ENCODE measurements around the gene NAPG.
A peak's percentile ranks its signal among the peaks of the same experiment; 100 is the strongest.
"Not testable (repeated sequence)": the region's sequence is repeated elsewhere in the genome, so short reads cannot be mapped to it uniquely, and the experiment has no call there.

The NAPG gene

GRCh38 chr18:10552226-10552625, 26.4 kb downstream of the NAPG start:
- no peak for DNase-seq

- not testable (repeated sequence) for DNase-seq
These were observed 30.4 kb downstream of the NAPG start for GRCh38 chr18:10556251-10556650.

GRCh38 chr18:10557085-10557677, 31.4 kb downstream of the NAPG start:
- DNase-seq, result no peak

GRCh38 chr18:10558243-10558966, 32.6 kb downstream of the NAPG start:
- DNase-seq, result no peak

DNA sequence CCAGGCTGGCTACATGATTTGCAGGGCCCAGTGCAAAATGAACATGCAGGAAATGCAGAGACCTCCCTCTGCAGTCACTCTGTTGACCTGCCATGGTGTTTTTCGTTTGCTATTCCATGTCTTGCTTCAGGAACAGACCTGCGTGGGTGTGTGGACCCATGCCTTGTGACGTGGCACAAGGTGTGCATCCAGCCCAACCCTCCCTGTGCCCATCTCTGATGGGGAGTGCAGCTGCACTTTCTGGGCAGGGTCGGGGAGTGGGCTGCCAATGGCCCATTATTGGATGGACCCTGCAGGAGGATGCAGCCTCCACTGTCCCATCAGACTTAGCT, 33.1 kb downstream of the NAPG start:
- no peak for DNase-seq

DNA sequence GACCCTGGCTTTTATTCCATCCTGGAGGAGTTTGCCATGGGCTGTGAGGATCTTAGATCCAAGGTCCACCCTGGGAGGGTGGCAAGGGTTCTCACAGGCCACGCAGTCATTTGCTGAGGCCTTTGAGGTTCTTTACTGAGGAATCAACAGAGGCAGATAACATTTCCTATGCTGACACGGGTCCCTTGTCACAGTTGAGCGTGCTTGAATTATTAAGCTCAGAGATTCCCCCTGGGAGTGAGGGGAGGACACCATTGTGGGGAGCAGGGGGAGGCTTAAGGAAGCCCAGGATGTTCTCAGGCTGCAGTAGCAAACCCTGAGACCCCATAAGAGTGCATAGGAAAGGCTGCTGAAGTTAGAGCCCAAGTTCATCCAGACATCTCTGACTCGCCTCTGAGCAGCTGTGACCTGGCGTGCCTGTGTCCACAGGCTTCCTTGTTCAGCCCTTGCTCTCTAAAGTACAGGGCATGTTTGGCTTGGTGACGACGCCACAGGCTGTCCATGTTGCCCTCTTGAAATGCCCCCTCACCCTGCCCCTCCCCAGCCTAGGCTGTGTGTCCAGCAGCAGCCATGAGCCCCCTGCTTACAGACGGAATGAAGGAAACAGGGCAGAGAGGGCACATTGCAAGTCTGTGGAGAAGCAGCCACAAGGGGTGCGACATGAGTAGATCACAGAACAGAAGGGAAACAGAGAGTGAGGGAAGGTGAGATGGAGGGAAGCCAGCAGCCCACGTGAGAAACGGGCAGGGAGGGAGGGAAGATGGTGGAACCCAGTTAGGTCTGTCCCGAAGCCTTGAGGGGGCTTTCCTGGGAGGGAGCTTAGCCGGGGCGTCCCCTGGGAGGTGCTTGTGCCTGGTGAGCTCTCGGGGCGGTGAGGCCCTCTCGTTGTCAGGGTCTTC, 34.0 kb downstream of the NAPG start:
- DNase-seq, result peak in 1 of 2 donors; percentile 5

- DNase-seq, result peak; percentile 70 to 73
These were observed 34.7 kb downstream of the NAPG start for GRCh38 chr18:10560452-10561045.

GRCh38 chr18:10562773-10563160, 36.9 kb downstream of the NAPG start:
- DNase-seq, result no peak

DNA sequence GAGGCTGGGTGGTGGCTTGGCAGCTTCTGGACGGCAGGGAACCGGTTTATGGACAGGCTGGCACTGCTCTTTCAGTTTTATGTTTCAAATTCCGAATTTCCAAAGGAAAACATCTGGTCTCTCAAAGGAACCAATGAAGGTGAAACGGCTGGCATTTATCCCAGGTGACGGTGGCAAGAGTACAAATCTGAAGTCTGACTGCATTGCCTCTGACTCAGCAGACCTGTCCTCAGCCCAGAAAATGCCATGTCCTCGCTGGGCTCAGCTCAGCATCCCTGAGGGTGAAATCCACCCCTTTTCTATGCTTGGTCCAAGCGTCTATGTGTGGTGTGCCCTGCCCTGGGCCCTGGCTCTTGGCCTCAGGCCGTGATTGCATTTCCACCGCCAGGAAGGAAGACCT, 38.1 kb downstream of the NAPG start:
- DNase-seq, result no peak

GRCh38 chr18:10564975-10565773, 39.3 kb downstream of the NAPG start:
- no peak for DNase-seq

DNA sequence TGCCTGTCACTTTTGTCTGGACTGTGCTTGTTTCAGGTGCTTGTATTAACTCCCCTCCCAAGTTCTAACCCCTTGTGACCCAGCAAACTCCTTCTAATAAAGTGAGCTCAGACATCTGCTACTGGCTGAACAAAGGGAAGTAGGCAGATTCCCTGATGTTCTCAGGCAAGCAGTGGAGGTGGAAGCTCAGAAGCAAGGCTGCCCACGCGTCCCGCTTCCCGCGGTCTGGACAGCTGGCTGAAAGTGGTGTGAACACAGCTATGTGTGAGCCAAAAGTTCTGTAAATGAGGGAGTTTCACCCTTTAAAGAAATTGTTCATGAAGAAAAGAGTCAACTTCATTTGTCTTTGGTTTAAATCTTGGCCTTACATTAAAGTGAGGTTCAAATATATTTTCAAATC, 40.0 kb downstream of the NAPG start:
- no peak for DNase-seq

DNA sequence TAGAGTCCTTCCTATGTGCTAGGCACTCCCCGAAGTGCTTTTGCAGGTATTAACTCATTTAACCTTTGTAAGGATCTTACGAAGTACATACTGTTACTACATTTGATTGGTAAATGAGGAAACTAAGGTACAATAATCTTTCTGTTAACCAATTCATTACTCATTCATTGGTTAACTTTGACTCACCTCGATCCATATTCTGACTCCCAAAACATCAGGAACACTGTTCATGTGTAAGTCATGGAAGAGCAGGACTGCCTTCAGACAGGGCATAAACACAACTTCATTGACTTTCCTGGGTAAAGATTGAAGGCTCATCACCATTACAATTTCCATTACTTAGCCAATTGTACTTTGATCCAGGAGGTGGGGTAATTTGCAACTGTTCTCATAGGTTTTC, 40.6 kb downstream of the NAPG start:
- DNase-seq, result no peak

GRCh38 chr18:10569941-10570340, 44.1 kb downstream of the NAPG start:
- not testable (repeated sequence) for DNase-seq

DNA sequence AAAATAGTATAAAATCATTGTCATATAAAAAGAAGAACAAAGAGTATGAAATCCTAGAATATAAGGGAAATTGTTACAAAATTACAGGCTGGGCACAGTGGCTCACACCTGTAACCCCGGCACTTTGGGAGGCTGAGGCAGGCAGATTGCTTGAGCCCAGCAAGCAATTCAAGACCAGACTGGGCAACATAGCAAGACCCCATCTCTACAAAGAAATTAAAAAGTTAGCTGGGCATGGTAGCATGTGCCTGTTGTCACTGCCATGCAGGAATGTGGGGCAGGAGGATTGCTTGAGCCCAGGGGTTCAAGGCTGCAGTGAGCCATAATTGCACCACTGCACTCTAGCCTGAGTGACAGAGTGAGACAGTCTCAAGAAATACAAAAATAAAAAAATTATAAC, 44.8 kb downstream of the NAPG start:
- DNase-seq, result no peak

DNA sequence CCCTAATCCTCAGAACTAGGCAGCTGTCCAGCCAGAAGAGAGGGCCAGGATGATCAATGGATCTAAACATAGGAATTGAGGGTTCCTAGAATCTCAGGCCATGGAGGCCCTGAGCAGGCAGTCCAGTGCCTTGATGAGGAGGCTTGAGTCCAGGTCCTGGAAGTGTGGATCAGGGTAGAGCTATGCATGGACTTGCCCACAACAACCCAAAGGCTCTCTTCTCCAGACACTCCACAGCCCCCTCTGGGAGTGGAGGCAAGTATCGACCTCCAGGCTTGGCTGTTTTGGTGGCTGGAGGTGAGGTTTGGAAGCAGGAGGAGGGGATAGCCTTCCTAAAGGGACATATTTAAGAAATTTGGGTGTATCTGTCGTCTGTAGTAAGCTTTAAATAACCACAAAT, 45.7 kb downstream of the NAPG start:
- no peak for DNase-seq

DNA sequence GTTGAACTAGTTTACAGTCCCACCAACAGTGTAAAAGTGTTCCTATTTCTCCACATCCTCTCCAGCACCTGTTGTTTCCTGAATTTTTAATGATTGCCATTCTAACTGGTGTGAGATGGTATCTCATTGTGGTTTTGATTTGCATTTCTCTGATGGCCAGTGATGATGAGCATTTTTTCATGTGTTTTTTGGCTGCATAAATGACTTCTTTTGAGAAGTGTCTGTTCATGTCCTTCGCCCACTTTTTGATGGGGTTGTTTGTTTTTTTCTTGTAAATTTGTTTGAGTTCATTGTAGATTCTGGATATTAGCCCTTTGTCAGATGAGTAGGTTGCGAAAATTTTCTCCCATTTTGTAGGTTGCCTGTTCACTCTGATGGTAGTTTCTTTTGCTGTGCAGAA, 47.4 kb downstream of the NAPG start:
- DNase-seq, result not testable (repeated sequence)

DNA sequence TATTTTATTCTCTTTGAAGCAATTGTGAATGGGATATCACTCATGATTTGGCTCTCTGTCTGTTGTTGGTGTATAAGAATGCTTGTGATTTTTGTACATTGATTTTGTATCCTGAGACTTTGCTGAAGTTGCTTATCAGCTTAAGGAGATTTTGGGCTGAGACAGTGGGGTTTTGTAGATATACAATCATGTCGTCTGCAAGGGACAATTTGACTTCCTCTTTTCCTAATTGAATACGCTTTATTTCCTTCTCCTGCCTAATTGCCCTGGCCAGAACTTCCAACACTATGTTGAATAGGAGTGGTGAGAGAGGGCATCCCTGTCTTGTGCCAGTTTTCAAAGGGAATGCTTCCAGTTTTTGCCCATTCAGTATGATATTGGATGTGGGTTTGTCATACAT, 48.6 kb downstream of the NAPG start:
- not testable (repeated sequence) for DNase-seq

DNA sequence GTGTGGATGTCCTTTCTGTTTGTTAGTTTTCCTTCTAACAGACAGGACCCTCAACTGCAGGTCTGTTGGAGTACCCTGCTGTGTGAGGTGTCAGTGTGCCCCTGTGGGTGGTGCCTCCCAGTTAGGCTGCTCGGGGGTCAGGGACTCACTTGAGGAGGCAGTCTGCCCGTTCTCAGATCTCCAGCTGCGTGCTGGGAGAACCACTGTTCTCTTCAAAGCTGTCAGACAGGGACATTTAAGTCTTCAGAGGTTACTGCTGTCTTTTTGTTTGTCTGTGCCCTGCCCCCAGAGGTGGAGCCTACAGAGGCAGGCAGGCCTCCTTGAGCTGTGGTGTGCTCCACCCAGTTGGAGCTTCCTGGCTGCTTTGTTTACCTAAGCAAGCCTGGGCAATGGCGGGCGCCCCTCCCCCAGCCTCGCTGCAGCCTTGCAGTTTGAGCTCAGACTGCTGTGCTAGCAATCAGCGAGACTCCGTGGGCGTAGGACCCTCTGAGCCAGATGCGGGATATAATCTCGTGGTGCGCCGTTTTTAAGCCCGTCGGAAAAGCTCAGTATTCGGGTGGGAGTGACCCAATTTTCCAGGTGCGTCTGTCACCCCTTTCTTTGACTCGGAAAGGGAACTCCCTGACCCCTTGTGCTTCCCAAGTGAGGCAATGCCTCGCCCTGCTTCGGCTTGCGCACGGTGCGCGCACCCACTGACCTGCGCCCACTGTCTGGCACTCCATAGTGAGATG, 52.2 kb downstream of the NAPG start:
- not testable (repeated sequence) for DNase-seq

- not testable (repeated sequence) for DNase-seq
These were observed 52.7 kb downstream of the NAPG start for GRCh38 chr18:10578573-10578899.

DNA sequence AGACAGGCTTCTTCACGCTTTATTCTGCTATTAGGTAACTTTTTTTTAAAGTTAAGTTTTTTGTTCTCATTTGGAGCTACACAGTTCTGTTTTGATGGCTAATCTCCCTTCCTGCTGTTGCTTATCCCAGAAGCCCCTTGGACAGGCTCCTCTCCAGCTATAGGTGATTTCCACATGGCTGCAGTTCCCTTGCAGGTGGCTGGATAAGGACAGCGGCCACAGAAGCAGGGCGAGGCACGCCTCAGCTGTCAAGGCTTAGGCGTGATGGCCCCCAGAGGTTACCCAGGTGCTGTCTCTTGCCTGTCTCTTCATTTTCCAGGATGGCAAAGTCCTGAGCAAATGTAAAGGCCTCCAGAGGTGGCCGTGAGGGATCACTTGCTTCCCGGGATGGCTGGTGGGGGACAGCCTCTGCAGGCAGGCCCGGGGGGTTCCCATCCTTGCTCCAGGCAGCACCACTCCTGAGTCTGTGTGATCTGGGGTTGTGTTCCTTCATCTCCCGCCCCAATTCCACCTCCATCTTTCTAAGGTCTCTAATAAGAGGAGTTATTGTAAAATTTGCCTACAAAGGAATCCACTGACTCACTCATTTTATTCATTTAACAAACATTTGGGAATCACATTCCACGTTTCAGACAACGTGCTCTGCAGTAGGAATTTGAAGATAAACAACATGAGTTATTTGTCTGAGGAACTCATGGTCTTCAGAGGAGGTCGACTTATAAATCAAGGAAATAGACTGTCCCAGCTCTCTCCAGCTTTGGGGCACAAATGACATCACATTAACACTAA, 53.4 kb downstream of the NAPG start:
- DNase-seq, result no peak

GRCh38 chr18:10580215-10580614, 54.4 kb downstream of the NAPG start:
- DNase-seq, result no peak
